Stomach (tissue), 4 donors: ENCODE results near the gene SELENOF.

ENCODE experiments used
- POLR2A ChIP-seq, 4 donors: fragments of 450-650 bp; IDR thresholded peaks; one replicate each; pipeline ENCODE4 v1.6.1; 2016; ENCODE audit warnings: antibody characterized with exemption in 4 of 4, control low read depth in 2 of 4, mild to moderate bottlenecking in 1 of 4, moderate library complexity in 1 of 4
- POLR2AphosphoS5 ChIP-seq, 3 donors: sonication (generic); formaldehyde crosslinking; IDR thresholded peaks; one replicate each; pipeline ENCODE4 v1.6.1; 2016; ENCODE audit warnings: antibody characterized with exemption in 3 of 3

GRCh38 chr1:86823821-86824500 lies 90.0 kb downstream of the SELENOF start:
- TF ChIP-seq POLR2A (IDR thresholded peaks at IDR 0.05) (no peak), POLR2AphosphoS5 (IDR thresholded peaks at IDR 0.05) (no peak)
